ENCODE results near the gene CITED2. TPM values are rescaled to one million over a fixed set of nuclear protein-coding genes. Genes with fewer than 3 reads are reported as not detected.
"Not testable (repeated sequence)": the region's sequence is repeated elsewhere in the genome, so short reads cannot be mapped to it uniquely, and the experiment has no call there.

CITED2 gene
- total RNA-seq, 3 donors from 2014 or later: 35.3 to 61.8 (median 54.1) TPM

- no peaks in the 10 kb centered on the region for H3K36me3 Mint-ChIP-seq (ENCODE audit: insufficient read depth)
- DNase-seq (no peak), ATAC-seq (peak; percentile 43 to 48)
- H3K4me1 Mint-ChIP-seq (ENCODE audit: low read depth): peaks cover 35% of the 10 kb centered on the region
- no peaks in the 10 kb centered on the region for H3K9me3 Mint-ChIP-seq
- H3K27me3 Mint-ChIP-seq (ENCODE audit: low read depth): no peaks in the 10 kb centered on the region
- H3K4me3 Mint-ChIP-seq: no peak overlapping the region
Measured at GRCh38 chr6:139364302-139364981, 10.0 kb downstream of the CITED2 start.

GRCh38 chr6:139363797-139364196 lies 10.7 kb downstream of the CITED2 start:
- not testable (repeated sequence) for DNase-seq; H3K27me3 Mint-ChIP-seq (ENCODE audit: low read depth); ATAC-seq; H3K9me3 Mint-ChIP-seq; H3K4me3 Mint-ChIP-seq; H3K36me3 Mint-ChIP-seq (ENCODE audit: insufficient read depth)
- peaks cover 30% of the 10 kb centered on the region for H3K4me1 Mint-ChIP-seq (ENCODE audit: low read depth)

- H3K27me3 Mint-ChIP-seq (ENCODE audit: low read depth); H3K4me3 Mint-ChIP-seq; DNase-seq; H3K9me3 Mint-ChIP-seq; H3K36me3 Mint-ChIP-seq (ENCODE audit: insufficient read depth); ATAC-seq: not testable (repeated sequence)
- H3K4me1 Mint-ChIP-seq (ENCODE audit: low read depth): peaks cover 26% of the 10 kb centered on the region
Measured at GRCh38 chr6:139363123-139363522, 11.3 kb downstream of the CITED2 start.

DNA sequence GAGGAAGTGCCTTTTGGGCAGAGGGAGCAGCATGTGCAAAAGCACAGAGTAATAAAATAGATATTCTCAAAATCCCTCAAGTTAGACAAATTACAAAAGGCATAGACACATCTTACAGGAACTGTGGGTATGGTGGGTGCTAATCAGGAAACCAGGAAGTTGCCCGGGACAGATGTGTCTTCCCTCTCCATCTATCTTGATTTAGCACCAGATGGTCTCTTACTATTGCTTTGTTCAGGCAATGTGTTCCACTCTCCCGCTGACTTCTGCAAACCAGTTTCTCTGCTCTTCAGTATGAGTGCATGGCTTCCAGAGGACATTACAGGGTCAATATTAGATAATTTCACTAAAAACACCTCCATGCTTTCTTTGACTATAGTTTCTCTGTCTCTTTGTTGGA lies 13.2 kb downstream of the CITED2 start:
- Mint-ChIP-seq H3K27me3 (ENCODE audit: low read depth) (no peaks in the 10 kb centered on the region), H3K9me3 (no peaks in the 10 kb centered on the region), H3K4me1 (ENCODE audit: low read depth) (peaks cover 21% of the 10 kb centered on the region), H3K4me3 (no peak overlapping the region), H3K36me3 (ENCODE audit: insufficient read depth) (no peaks in the 10 kb centered on the region)
- ATAC-seq: no peak
- no peak for DNase-seq

DNA sequence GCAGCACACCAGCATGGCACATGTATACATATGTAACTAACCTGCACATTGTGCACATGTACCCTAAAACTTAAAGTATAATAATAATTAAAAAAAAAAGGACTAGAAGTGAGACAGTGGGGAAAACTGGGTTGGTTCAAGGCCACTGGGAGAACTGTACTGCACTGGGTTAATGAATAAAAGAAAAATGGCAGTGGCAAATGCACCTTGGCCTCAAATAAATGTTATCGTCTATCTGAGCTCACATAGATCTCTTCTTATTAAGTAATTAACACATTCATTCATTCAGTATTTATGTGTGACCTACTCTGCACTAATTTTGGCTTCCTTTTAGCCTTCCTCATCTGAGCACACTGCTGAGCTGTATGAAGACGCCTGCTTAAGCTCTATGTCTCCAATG lies 17.5 kb downstream of the CITED2 start:
- H3K4me1 Mint-ChIP-seq (ENCODE audit: low read depth): peaks cover 9% of the 10 kb centered on the region
- peaks cover 4% of the 10 kb centered on the region for H3K9me3 Mint-ChIP-seq
- no peak for DNase-seq
- H3K4me3 Mint-ChIP-seq: no peak overlapping the region
- H3K27me3 Mint-ChIP-seq (ENCODE audit: low read depth): no peaks in the 10 kb centered on the region
- no peak for ATAC-seq
- no peaks in the 10 kb centered on the region for H3K36me3 Mint-ChIP-seq (ENCODE audit: insufficient read depth)

GRCh38 chr6:139355777-139356445 lies 18.5 kb downstream of the CITED2 start:
- peaks cover 4% of the 10 kb centered on the region for H3K9me3 Mint-ChIP-seq
- DNase-seq (no peak), ATAC-seq (no peak)
- H3K27me3 Mint-ChIP-seq (ENCODE audit: low read depth): no peaks in the 10 kb centered on the region
- no peak overlapping the region for H3K4me3 Mint-ChIP-seq
- H3K4me1 Mint-ChIP-seq (ENCODE audit: low read depth): peaks cover 7% of the 10 kb centered on the region
- H3K36me3 Mint-ChIP-seq (ENCODE audit: insufficient read depth): no peaks in the 10 kb centered on the region

DNA sequence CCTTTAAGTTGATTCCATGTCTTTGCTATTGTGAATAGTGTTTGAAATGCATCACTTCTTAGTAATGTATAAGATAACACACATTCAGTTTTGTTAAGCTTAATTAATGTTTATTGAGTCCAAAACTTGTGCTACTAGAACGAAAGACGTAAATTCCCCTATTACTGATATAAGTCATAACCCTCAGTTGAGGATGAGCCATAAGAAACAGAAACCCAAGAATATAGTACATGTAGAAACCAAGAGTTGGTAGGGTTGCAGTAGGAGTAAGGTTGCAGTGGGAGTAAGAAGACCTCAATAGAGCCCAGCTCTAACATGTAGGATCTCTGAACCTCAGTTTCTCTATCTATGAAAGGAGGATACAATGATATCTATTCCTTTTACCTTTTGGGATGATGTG lies 19.3 kb downstream of the CITED2 start:
- Mint-ChIP-seq H3K4me1 (ENCODE audit: low read depth) (peaks cover 7% of the 10 kb centered on the region), H3K4me3 (no peak overlapping the region)
- ATAC-seq: peak; percentile 88 to 95

DNA sequence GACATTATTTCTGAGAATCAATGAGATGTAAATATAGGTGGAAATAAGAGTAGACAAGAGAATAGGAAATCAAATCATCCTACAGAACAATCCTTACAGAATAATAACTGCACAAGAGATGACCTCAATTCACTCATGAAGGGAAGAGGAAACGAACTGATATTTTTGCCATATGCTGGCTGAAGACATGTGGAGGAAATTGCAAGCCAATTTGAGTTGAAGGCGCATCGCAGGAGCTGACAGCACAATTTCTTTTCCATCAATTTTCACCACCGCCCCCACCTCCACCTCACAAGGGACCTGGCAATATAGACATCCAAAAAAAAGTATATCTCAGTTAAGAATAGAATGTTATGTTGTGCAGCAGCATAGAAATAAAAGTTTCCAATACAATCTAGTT lies 20.3 kb downstream of the CITED2 start:
- peaks cover 7% of the 10 kb centered on the region for H3K4me1 Mint-ChIP-seq (ENCODE audit: low read depth)
- H3K4me3 Mint-ChIP-seq: no peak overlapping the region
- no peaks in the 10 kb centered on the region for H3K27me3 Mint-ChIP-seq (ENCODE audit: low read depth)
- H3K9me3 Mint-ChIP-seq: peaks cover 4% of the 10 kb centered on the region
- H3K36me3 Mint-ChIP-seq (ENCODE audit: insufficient read depth): no peaks in the 10 kb centered on the region
- ATAC-seq (no peak), DNase-seq (no peak)

More for the DNA sequence above, 19.3 kb downstream of the CITED2 start:
- Mint-ChIP-seq H3K9me3 (peaks cover 4% of the 10 kb centered on the region), H3K36me3 (ENCODE audit: insufficient read depth) (no peaks in the 10 kb centered on the region), H3K27me3 (ENCODE audit: low read depth) (no peaks in the 10 kb centered on the region)
- no peak for DNase-seq

- DNase-seq: no peak
- no peaks in the 10 kb centered on the region for H3K36me3 Mint-ChIP-seq (ENCODE audit: insufficient read depth)
- H3K4me3 Mint-ChIP-seq: no peak overlapping the region
- no peaks in the 10 kb centered on the region for H3K27me3 Mint-ChIP-seq (ENCODE audit: low read depth)
- no peaks in the 10 kb centered on the region for H3K9me3 Mint-ChIP-seq
- ATAC-seq: no peak
- H3K4me1 Mint-ChIP-seq (ENCODE audit: low read depth): peaks cover 4% of the 10 kb centered on the region
Measured at GRCh38 chr6:139349464-139350020, 24.9 kb downstream of the CITED2 start.

DNA sequence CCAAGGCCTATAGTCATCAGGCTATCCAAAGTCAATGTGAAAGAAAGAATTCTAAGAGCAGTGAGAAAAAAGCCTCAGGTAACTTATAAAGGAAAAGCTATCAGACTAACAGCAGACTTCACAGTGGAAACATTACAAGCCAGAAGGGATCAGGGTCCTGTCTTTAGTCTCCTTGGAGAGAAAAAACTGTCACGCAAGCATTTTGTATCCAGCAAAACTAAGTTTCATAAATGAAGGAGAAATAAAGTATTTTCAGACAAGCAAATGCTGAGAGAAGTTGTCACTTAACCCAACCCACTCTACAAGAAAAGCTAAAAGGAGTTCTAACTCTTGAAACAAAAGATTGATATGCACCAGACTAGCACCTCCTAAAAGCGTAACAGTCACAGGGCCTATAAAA lies 28.1 kb downstream of the CITED2 start:
- no peak for DNase-seq
- H3K27me3 Mint-ChIP-seq (ENCODE audit: low read depth): no peaks in the 10 kb centered on the region
- H3K36me3 Mint-ChIP-seq (ENCODE audit: insufficient read depth): no peaks in the 10 kb centered on the region
- no peak for ATAC-seq
- H3K9me3 Mint-ChIP-seq: no peaks in the 10 kb centered on the region
- H3K4me3 Mint-ChIP-seq: no peak overlapping the region
- peaks cover 23% of the 10 kb centered on the region for H3K4me1 Mint-ChIP-seq (ENCODE audit: low read depth)

GRCh38 chr6:139344186-139344963 lies 30.1 kb downstream of the CITED2 start:
- Mint-ChIP-seq H3K36me3 (ENCODE audit: insufficient read depth) (no peaks in the 10 kb centered on the region), H3K9me3 (no peaks in the 10 kb centered on the region), H3K4me1 (ENCODE audit: low read depth) (peaks cover 23% of the 10 kb centered on the region), H3K27me3 (ENCODE audit: low read depth) (no peaks in the 10 kb centered on the region), H3K4me3 (no peak overlapping the region)
- DNase-seq (no peak), ATAC-seq (no peak)

DNA sequence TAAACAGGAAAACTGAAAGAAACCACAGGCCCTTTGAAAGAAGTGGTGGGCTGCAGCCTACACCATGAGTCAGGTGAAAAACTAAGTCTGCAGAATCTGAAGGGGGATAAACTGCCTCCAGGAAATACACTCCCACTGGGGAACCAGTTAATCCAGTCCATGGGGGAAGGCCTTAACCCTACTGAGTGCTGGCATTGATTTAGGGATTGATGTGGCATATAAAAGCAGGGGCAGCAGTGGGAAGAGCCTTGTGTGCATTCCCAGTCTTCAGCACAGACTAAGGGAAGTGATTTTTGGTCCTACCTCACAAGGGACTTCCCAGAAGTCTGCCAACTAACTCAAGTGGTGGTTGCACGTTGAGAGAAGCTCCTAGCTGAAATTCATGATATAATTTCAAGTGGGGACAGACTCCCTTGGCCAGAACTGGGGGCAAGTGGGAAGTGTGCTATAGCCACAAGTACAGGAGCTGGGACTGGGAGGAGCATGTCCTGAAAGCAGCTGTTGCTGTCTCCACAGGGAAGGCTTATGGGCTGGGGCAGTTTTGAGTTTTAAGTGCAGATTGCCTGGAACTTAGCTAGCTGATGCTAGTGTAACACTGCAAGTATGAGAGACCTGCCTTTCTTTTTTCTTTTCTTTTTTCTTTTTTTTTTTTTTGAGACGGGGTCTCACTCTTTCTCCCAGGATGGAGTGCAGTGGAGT lies 31.2 kb downstream of the CITED2 start:
- H3K4me3 Mint-ChIP-seq: no peak overlapping the region

GRCh38 chr6:139341060-139341459 lies 33.4 kb downstream of the CITED2 start:
- Mint-ChIP-seq H3K4me1 (ENCODE audit: low read depth) (peaks cover 23% of the 10 kb centered on the region), H3K36me3 (ENCODE audit: insufficient read depth) (no peaks in the 10 kb centered on the region), H3K4me3 (no peak overlapping the region), H3K9me3 (no peaks in the 10 kb centered on the region), H3K27me3 (ENCODE audit: low read depth) (no peaks in the 10 kb centered on the region)
- no peak for DNase-seq
- no peak for ATAC-seq

More for the DNA sequence above, 31.2 kb downstream of the CITED2 start:
- DNase-seq (no peak), ATAC-seq (peak; percentile 40 to 48)
- no peaks in the 10 kb centered on the region for H3K27me3 Mint-ChIP-seq (ENCODE audit: low read depth)
- H3K4me1 Mint-ChIP-seq (ENCODE audit: low read depth): peaks cover 23% of the 10 kb centered on the region
- H3K36me3 Mint-ChIP-seq (ENCODE audit: insufficient read depth): no peaks in the 10 kb centered on the region
- H3K9me3 Mint-ChIP-seq: no peaks in the 10 kb centered on the region

DNA sequence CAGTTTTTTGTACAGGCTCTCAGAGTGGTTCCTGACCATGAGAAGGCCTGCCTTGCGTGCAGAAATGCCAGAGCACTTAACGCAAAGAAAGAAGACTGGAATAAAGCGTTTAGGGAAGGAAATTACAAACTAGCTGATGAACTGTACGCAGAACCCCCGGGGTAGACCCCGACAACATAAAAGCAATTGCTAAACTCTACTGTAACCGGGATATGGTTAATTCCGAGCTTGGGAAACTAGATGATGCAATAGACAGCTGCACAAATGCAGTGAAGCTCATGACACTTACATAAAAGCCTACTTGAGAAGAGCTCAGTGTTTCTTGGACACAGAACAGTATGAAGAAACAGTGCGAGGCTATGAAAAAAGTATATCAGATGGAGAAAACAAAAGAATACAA lies 35.7 kb downstream of the CITED2 start:
- Mint-ChIP-seq H3K27me3 (ENCODE audit: low read depth) (no peaks in the 10 kb centered on the region), H3K36me3 (ENCODE audit: insufficient read depth) (no peaks in the 10 kb centered on the region), H3K4me3 (no peak overlapping the region), H3K9me3 (no peaks in the 10 kb centered on the region), H3K4me1 (ENCODE audit: low read depth) (peaks cover 14% of the 10 kb centered on the region)
- ATAC-seq (no peak), DNase-seq (no peak)

All from activated T-cell treated with anti-CD3 and anti-CD28 coated beads, Interleukin-2, amount 50 U/mL, for 4 hours (primary cell).